Fibroblast of mammary gland (primary cell): Measurements from ENCODE around the gene ATP11A.
A peak's percentile ranks its signal among the peaks of the same experiment; 100 is the strongest.

Experiments used
- DNase-seq: peaks from one replicate; pipeline ENCODE4 v3.0.0-alpha.2; 2010; ENCODE audit warnings: low read depth
- H3K4me3 ChIP-seq: 2 replicates; pipeline ENCODE4 v1.5.1; 2011; ENCODE audit warnings: low read depth, mild to moderate bottlenecking, low read length, moderate library complexity; ENCODE audit not compliant: control insufficient read depth
- TF ChIP-seq, protein P1 (sequence below): conservative IDR thresholded peaks from 2 replicates; pipeline ENCODE4 v1.5.1; 2011; ENCODE audit warnings: low read depth, low read length, inconsistent platforms; ENCODE audit not compliant: control insufficient read depth, insufficient read depth

ATP11A gene

DNA sequence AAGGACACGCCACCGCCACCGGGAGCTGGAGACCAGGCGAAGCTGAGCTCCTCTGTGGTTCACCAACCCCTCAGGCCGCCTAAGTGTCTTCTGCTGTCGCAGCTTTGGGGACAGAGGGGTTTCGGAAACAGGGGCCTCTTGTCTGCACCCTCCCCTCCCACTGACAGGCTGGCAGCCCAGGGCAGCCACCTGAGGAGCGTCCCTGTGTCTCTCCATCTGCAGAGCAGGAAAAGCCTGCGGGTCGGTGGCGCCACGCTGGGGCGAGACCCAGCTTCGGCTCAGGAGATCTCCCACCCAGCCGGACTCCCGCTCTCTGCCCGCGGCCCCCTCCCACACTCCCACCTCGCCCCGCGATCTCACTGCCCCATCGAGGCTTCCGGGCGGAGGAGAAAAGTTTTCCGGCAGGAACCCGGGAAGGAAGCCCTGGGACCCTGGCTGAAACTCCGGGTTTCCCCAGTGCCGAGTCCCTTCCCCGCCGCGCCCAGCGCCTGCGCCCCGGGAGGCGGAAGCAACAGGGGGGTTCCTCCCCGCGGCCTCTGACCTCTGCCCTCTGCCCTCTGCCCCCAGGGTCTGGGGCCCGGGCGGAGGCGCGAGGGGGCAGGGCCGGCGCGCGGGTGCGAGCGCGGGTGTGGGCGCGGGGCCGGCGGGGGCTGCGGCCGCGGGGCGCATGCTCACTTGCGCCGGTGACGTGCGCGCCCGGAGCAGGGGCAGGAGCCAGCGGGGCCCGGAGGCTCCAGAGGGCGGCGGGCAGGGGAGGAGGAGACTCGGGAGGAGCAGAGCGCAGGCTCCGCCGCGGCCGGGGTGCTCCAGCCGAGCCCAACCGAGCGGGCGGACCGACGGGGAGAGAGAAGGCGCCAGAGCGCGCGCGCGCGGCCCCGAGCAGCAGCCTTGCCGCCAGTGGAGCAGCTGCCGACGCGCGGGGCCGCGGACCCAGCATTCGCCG lies at the start of gene ATP11A:
ATP11A (plus strand) TSS at position 736 of the 943 bp plus-strand sequence. CDS start 379 bp downstream, outside the sequence.
- peak; percentile 84 for DNase-seq
- H3K4me3 ChIP-seq = peak within 1 kb of the TSS; percentile 66
- TF ChIP-seq, protein P1, sequence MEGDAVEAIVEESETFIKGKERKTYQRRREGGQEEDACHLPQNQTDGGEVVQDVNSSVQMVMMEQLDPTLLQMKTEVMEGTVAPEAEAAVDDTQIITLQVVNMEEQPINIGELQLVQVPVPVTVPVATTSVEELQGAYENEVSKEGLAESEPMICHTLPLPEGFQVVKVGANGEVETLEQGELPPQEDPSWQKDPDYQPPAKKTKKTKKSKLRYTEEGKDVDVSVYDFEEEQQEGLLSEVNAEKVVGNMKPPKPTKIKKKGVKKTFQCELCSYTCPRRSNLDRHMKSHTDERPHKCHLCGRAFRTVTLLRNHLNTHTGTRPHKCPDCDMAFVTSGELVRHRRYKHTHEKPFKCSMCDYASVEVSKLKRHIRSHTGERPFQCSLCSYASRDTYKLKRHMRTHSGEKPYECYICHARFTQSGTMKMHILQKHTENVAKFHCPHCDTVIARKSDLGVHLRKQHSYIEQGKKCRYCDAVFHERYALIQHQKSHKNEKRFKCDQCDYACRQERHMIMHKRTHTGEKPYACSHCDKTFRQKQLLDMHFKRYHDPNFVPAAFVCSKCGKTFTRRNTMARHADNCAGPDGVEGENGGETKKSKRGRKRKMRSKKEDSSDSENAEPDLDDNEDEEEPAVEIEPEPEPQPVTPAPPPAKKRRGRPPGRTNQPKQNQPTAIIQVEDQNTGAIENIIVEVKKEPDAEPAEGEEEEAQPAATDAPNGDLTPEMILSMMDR = no peak

DNA sequence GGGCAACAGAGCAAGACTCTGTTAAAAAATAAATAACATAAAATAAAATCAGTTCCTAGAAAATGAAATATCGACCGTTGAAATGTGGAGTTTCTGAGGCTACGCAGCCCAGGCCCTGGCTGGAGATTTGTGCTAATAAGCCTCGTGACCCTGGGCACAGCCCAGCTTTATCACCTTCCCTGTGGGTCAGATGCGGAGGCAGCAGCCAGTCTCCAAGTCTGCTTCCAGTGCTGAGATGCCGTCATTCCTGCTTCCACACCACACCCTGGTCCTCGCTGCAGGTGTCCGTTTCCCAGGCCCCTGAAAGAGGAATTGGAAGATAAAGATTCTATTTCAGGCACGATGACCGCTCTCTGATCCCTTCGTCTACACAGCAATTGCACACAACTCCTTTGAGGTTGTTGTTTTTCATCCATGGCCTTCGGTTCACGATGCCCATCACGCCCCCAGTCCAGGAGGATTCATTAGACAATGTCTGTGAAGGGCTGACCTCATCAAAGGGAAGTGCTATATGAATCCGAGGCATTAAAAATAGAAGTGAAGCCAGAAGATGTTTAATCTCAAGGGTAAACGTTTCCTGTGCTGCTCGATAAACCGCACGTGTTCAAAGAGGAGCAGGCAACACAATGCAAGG lies 48.3 kb upstream of the ATP11A start:
- TF ChIP-seq, protein P1 = no peak
- DNase-seq = no peak

DNA sequence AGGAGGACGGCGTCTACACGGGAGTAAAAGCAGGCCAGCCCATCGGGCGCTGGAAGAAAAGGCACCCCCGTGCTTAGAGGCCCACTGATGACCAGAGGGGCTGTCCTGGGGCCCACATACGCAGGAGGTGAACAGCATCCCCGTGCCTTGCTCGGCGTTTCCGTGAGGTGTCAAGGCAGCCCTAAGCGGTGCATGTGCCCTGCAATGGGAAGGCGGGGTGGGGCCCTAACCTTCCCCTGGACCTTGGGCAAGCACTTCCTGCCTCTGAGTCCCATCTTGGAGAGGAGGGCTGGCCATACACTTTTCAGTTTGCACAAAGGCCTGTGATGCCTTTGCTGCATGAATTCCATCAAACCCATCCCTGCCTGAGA lies 47.8 kb upstream of the ATP11A start:
- TF ChIP-seq, protein P1 = no peak
- no peak overlapping the region for H3K4me3 ChIP-seq
- no peak for DNase-seq

More for the DNA sequence above, 48.3 kb upstream of the ATP11A start:
- H3K4me3 ChIP-seq = no peak overlapping the region

DNA sequence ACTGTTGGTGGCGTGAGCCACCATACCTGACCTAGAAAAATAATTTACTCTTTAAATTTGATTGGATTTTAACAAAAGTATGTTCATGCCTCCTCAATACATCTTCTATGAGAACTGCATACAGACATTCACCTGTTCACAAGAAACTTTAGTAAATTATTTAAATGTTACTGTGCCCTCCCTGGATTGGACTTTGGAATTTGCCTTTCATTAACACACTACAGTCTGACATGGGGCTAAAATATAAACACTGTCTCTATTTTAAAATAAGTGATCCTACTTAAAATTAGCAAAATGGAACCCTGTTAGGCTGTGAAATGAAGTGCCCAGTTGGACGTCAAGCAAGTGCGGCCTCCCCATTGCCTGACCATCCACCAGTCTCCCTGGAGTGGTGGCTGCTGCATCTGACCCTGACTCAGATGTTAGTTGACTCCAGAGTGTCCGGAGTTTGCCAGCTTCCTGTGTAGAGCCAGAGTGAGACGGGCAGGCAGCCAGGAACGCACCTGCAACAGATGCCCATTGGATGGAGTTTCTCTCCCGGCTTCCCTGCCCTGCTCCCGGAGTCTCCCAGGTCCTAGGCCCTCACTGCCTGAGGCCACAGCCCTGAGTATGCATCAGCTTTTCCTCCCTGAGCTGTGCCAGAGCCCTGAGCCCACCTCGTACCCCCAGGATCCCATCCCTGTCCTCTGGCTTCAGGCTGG lies 45.9 kb upstream of the ATP11A start:
- TF ChIP-seq, protein P1 = no peak
- no peak for DNase-seq
- no peak overlapping the region for H3K4me3 ChIP-seq

DNA sequence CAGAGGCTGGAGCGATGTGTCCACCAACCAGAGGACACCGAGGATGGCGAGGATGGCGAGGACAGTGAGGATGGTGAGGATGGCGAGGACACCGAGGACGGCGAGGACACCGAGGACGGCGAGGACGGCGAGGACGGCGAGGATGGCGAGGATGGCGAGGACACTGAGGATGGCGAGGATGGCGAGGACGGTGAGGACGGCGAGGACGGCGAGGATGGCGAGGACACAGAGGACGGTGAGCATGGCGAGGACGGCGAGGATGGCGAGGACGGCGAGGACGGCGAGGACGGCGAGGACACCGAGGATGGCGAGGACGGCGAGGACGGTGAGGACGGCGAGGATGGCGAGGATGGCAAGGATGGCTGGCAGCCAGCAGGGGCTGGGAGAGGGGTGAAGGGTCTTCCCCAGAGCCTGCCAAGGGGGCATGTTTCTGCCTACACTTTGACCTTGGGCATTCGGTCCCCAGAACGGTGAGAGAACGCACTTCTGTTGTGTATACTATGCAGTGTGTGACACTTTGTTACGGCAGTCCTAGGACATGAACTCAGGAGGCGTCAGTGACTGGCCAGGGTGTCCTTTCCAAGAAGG lies 44.4 kb upstream of the ATP11A start:
- DNase-seq = no peak
- H3K4me3 ChIP-seq = no peak overlapping the region
- TF ChIP-seq, protein P1 = no peak

DNA sequence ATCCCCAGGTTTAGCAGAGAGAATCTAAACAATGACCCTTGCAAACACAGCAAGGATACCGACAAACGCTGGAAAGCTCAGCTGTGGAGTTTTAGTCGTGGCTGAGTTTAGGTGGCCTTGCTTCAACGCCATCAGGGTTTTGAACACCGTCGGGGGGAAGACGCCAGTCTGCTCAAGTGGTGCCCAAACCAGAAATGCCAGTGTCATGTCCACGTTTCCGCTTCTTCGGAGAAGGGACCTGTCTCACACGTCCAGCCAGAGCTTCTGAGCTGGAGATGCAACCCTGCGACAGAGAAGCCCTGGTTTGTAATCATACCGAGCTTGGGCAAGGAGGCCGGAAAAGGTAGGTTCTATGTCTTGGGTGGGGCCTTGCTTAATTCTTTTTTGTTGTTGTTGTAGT lies 42.6 kb upstream of the ATP11A start:
- H3K4me3 ChIP-seq = no peak overlapping the region
- TF ChIP-seq, protein P1 = no peak
- no peak for DNase-seq
